GM18867 (cell line): ENCODE measurements around the gene ZBED6.

Source experiments
- ATAC-seq: cut with Tn5 transposase; IDR thresholded peaks from one replicate; pipeline ENCODE4 v1.9.1; 2021; ENCODE audit warnings: mild to moderate bottlenecking, moderate library complexity; ENCODE audit not compliant: unreplicated experiment

Gene ZBED6

DNA sequence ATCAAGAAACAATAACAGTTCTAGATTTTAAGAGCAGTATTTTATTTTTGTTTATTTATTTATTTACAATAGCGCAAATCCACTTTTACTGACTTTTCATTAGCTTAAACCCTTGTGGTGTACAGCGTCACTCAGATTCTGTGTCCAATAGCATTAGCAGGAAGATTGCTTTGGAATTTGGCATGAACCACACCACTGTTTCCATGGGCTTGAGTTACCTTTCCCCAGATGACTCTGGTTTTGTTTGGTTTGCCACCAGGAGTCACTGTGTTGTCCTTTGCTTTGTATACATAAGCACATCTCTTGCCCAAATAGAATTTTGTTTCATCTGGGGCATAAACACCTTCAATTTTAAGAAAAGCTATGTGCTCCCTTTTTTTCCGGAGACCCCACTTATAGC lies 40.1 kb downstream of the ZBED6 start:
- no peak for ATAC-seq

DNA sequence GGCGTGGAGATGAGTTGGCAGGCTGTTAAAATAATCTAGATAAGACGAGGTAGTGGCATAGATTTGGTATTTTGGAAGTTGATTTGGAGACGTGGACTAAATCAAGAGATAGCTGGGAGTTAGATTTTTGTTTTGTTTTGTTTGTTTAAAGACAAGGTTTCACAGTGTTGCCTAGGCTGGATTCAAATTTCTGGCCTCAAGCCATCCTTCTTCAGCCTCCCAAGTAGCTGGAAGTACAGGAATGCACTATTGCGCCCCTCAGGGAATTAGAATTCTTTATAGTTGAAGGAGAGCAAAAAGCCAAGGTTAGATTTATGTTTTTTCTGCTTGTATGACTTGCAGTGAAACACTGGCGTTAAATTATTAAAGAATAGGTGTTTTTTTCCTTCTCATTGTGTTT lies 43.7 kb downstream of the ZBED6 start:
- ATAC-seq = no peak

DNA sequence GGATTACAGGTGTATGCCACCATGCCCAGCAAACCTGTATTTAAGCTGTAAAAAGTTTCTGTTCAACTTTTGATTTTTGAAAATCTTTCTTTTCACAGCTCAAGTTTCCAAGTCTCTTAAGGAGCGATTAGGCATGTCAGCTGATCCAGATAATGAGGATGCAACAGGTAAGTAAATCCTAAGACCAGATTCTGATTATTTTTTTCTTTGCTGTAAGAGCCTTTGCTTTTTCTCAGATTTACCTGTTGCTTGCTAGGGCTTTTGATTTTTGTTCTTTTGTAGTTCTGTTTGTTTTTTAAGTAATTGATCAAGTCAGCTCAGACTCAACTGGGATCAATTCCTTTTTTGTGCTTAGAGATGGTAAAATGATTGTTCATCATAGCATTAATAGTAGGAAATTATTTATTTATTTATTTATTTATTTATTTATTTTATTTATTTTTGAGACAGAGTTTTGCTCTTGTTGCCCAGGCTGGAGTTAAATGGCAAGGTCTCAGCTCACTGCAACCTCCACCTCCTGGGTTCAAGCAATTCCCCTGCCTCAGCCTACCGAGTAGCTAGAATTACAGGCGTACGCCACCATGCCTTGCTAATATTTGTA lies 44.9 kb downstream of the ZBED6 start:
- no peak for ATAC-seq

DNA sequence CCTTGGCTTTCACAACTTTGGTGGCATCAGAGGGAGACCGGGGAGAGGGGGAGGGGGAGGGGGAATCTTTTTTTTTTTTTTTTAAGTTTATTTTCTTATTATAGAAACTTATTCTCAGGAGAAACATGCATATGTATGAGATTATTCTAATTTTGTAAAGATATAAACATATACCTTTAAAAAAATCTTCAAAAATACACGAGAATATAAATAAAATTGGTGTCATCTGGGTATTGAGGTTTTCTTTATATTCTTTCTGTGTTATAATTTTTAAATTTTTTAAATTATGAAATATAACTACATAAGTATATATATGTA lies 47.1 kb downstream of the ZBED6 start:
- ATAC-seq = no peak

DNA sequence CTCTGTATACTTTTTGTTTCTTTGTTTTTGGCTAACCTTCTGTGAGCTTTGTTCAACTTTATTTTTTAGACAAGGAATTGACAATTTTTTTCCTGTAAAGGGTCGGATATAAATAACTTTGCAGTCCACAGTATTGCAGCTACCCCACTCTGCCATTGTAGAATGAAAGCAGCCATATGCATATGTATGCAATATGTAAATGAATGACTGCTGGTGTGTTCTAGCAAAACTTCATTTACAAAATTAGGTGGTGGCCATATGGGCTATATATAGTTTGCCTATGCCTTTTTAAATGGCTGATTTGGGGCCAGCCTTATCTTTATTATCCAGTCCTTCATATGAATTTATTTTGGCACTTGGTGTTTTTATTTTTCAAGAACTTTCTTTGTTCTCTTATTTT lies 48.0 kb downstream of the ZBED6 start:
- no peak for ATAC-seq
